Measurements from ENCODE around the gene ARHGEF33.

DNA sequence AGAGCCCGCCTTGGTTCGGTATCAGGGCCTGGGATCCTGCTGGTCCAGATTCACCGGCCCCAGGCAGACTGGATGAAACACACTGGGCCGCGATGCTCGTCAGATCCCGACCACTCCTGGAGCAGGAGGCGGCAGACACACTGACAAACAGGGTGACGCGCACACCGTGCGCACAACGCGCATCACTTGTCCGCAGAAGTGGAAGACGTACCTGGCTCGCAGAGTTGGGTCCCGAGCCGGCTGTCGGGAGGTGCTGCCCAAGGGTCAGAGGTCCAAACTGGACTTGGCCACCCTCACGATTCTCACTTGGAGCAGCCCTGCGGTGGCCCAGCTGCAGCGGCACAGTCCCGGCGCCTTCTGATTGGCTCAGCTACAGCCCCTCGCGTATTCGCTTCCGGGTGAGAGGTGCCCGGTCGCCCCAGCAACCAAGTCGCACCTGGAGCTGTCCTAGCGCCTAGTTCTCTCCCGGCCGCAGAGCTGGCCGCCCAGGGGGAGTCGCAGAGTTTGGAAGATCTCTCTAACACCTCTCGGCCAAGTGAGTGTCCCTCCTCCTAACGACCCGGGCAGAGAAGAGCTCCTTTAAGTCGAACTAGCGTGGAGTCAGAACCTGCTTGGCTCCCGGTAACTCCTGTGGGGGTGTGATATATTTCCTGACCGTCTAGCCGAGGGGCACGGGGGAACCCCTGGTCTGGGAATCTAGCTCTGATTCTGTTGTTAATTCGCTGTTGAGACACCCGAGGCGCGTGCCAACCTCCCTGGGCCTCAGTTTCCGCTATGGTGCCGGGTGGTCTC lies 13.9 kb upstream of the ARHGEF33 start, which contains the start of the genes DHX57 and MORN2:
- TF ChIP-seq, protein P1, sequence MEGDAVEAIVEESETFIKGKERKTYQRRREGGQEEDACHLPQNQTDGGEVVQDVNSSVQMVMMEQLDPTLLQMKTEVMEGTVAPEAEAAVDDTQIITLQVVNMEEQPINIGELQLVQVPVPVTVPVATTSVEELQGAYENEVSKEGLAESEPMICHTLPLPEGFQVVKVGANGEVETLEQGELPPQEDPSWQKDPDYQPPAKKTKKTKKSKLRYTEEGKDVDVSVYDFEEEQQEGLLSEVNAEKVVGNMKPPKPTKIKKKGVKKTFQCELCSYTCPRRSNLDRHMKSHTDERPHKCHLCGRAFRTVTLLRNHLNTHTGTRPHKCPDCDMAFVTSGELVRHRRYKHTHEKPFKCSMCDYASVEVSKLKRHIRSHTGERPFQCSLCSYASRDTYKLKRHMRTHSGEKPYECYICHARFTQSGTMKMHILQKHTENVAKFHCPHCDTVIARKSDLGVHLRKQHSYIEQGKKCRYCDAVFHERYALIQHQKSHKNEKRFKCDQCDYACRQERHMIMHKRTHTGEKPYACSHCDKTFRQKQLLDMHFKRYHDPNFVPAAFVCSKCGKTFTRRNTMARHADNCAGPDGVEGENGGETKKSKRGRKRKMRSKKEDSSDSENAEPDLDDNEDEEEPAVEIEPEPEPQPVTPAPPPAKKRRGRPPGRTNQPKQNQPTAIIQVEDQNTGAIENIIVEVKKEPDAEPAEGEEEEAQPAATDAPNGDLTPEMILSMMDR (IDR thresholded peaks at IDR 0.05): no peak
- peak in 2 of 3 donors; percentile 32 to 75 for TF ChIP-seq POLR2AphosphoS5 (IDR thresholded peaks at IDR 0.05)
